22Rv1 (cell line): ENCODE measurements around the gene RBM14.

Experiments used
- H3K27ac ChIP-seq: fragments of 450-650 bp; 2 replicates; pipeline ENCODE4 v1.5.1; 2017
- CTCF ChIP-seq: fragments of 450-650 bp; IDR thresholded peaks from 2 replicates; pipeline ENCODE4 v1.5.1; 2017; ENCODE audit warnings: mild to moderate bottlenecking
- ZFX ChIP-seq: fragments of 450-650 bp; IDR thresholded peaks from 2 replicates; pipeline ENCODE4 v1.6.1; 2017; ENCODE audit warnings: antibody characterized with exemption, borderline replicate concordance

The RBM14 gene

GRCh38 chr11:66592457-66593302, 23.8 kb upstream of the RBM14 start, which contains the start of the genes CCDC87 and CCS:
Gene CCDC87, minus strand, starts transcription at chr11:66593063. Its CDS starts 48 bp downstream, at chr11:66593015.
Gene CCS, plus strand, starts transcription at chr11:66593185. Its CDS starts 77 bp downstream, at chr11:66593262.
- no peak for TF ChIP-seq ZFX
- peak; percentile 82 for TF ChIP-seq CTCF
- peak within 1 kb of the TSS; percentile 56 for H3K27ac ChIP-seq

DNA sequence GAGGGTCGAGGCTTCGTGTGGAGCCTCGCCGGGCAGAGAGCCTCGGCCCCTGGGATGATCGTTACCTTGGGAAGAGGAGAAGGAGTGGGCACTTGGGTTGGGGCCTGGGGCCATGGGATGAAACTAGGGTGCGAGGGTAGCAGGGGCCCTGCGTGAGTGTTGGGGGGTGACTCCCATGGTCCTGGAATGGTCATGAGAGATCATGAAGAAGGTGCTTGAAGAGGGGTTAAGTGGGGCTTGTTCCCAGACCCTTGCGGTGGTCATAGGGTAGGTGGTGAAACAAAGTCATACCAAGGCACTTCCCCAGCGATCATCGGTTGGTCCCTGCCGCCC, 23.2 kb upstream of the RBM14 start:
- H3K27ac ChIP-seq, result peak overlapping the region; percentile 56
- TF ChIP-seq ZFX (no peak), CTCF (no peak)

DNA sequence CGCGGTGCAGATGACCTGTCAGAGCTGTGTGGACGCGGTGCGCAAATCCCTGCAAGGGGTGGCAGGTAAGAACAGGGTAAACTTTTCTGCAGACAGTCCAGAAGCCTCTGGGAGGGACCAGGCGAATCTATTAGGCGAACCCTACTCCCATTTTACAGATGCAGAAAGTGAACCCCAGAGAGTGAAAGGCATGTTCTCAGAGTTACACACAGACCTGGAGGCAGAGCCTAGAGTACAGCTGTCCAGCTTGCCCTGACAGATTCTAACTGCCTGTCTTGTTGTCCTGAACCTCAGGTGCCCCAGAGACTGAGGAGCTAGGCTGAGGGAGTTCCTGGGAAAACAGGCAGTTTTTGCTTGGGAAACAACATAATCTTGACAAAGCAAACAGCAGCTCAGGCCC, 22.8 kb upstream of the RBM14 start:
- peak overlapping the region; percentile 56 for H3K27ac ChIP-seq
- TF ChIP-seq CTCF, result no peak
- no peak for TF ChIP-seq ZFX

GRCh38 chr11:66595245-66595904, 21.1 kb upstream of the RBM14 start:
- H3K27ac ChIP-seq, result no peak overlapping the region
- TF ChIP-seq ZFX (no peak), CTCF (no peak)

GRCh38 chr11:66598993-66599392, 17.4 kb upstream of the RBM14 start:
- TF ChIP-seq CTCF, result no peak
- no peak for TF ChIP-seq ZFX
- H3K27ac ChIP-seq, result no peak overlapping the region

- H3K27ac ChIP-seq, result no peak overlapping the region
- no peak for TF ChIP-seq ZFX
- no peak for TF ChIP-seq CTCF
These were observed 16.2 kb upstream of the RBM14 start for GRCh38 chr11:66600219-66600618.

DNA sequence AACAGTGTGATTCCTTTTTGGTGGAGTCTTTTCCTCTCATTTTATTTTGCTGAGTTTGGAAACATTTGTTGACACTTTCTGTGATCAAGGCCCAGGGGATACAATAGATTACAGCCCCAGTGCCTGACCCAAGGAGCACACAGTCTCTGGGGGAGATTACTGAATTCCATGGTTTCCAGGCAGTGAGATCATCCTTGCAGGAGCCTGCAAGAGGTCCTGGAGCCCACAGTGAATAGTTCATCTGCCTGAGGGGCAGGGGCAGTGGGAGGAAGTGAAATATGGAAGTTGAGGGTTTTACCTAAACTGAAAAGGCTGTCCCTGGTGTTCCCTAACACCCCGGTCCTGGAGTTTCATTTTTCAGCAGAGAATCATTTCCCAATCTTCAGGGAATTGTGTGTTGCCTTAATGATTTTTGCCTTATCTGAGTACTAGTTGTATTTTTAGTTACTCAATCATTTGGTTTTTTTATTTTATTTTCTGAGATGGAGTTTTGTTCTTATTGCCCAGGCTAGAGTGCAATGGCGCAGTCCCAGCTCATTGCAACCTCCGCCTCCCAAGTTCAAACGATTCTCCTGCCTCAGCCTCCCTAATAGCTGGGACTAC, 15.7 kb upstream of the RBM14 start:
- H3K27ac ChIP-seq, result no peak overlapping the region
- TF ChIP-seq CTCF (no peak), ZFX (no peak)
